NCI-H1092 (cell line): ENCODE measurements around the gene DYSF.

Experiments used
- DNase-seq: peaks from one replicate; lab custom pipeline; 2025; lab: John Stamatoyannopoulos, UW

DYSF gene

GRCh38 chr2:71603311-71603811 is 150.0 kb downstream of the DYSF start:
- no peak for DNase-seq

GRCh38 chr2:71603851-71604725 is 150.7 kb downstream of the DYSF start:
- no peak for DNase-seq

GRCh38 chr2:71604726-71605120 is 151.4 kb downstream of the DYSF start:
- no peak for DNase-seq

- DNase-seq = no peak
Measured at GRCh38 chr2:71605173-71605641, 151.8 kb downstream of the DYSF start.

- no peak for DNase-seq
Measured at GRCh38 chr2:71605781-71606241, 152.4 kb downstream of the DYSF start.

- no peak for DNase-seq
Measured at GRCh38 chr2:71606244-71606643, 152.9 kb downstream of the DYSF start.

GRCh38 chr2:71607151-71607889 is 154.0 kb downstream of the DYSF start:
- DNase-seq = no peak

- DNase-seq = no peak
Measured at GRCh38 chr2:71608034-71608433, 154.7 kb downstream of the DYSF start.

GRCh38 chr2:71608441-71608840 is 155.1 kb downstream of the DYSF start:
- DNase-seq = no peak

GRCh38 chr2:71609029-71609428 is 155.7 kb downstream of the DYSF start:
- DNase-seq = no peak

GRCh38 chr2:71609441-71609840 is 156.1 kb downstream of the DYSF start:
- DNase-seq = no peak

- no peak for DNase-seq
Measured at GRCh38 chr2:71609958-71610357, 156.6 kb downstream of the DYSF start.

GRCh38 chr2:71610671-71611070 is 157.3 kb downstream of the DYSF start:
- no peak for DNase-seq

- DNase-seq = no peak
Measured at GRCh38 chr2:71611247-71611646, 157.9 kb downstream of the DYSF start.

- no peak for DNase-seq
Measured at GRCh38 chr2:71611781-71612527, 158.6 kb downstream of the DYSF start.

- no peak for DNase-seq
Measured at GRCh38 chr2:71612581-71613402, 159.4 kb downstream of the DYSF start.

- no peak for DNase-seq
Measured at GRCh38 chr2:71613403-71613952, 160.1 kb downstream of the DYSF start.

GRCh38 chr2:71613953-71614925 is 160.9 kb downstream of the DYSF start:
- DNase-seq = no peak

GRCh38 chr2:71614976-71615766 is 161.8 kb downstream of the DYSF start:
- no peak for DNase-seq
